Activated CD8-positive, alpha-beta T cell treated with anti-CD3 and anti-CD28 coated beads, Interleukin-2, amount 10 ng/mL, durations not matched to agents 7 days and 5 days (primary cell): ENCODE measurements around the gene TLR8. TPM values are rescaled to one million over a fixed set of nuclear protein-coding genes. Genes with fewer than 3 reads are reported as not detected.

Experiments used
- ATAC-seq: fragments of 150-1000 bp; cut with Tn5 transposase; one replicate; pipeline ENCODE4 v1.10.0; 2021; ENCODE audit warnings: moderate library complexity
- CTCF ChIA-PET: fragments of 350-600 bp; sonication (Branson Sonifier 250); formaldehyde crosslinking; loops from one replicate; lab custom pipeline; 2021; ENCODE audit warnings: antibody characterized with exemption; lab: Charles Lee
- POLR2A ChIA-PET: fragments of 350-600 bp; sonication (Branson Sonifier 250); formaldehyde crosslinking; loops from one replicate; lab custom pipeline; 2021; ENCODE audit warnings: antibody characterized with exemption; lab: Charles Lee
- DNase-seq: peaks from one replicate; pipeline ENCODE4 v3.0.0-alpha.2; 2020
- H3K27ac Mint-ChIP-seq: one replicate; pipeline ENCODE4 v1.8.0; 2021; ENCODE audit warnings: mild to moderate bottlenecking, mixed read lengths
- H3K27me3 Mint-ChIP-seq: one replicate; pipeline ENCODE4 v1.8.0; 2021; ENCODE audit warnings: low read depth, mixed read lengths
- H3K36me3 Mint-ChIP-seq: one replicate; pipeline ENCODE4 v1.8.0; 2021; ENCODE audit warnings: low read depth, mixed read lengths
- H3K4me1 Mint-ChIP-seq: one replicate; pipeline ENCODE4 v1.8.0; 2021; ENCODE audit warnings: low read depth, mixed read lengths
- H3K4me3 Mint-ChIP-seq: one replicate; pipeline ENCODE4 v1.8.0; 2021; ENCODE audit warnings: mild to moderate bottlenecking, mixed read lengths
- H3K9me3 Mint-ChIP-seq: one replicate; pipeline ENCODE4 v1.8.0; 2022; ENCODE audit warnings: mixed read lengths; ENCODE audit not compliant: insufficient read depth
- total RNA-seq, 2 experiments: library from RNA; stranded (reverse); gene quantifications; one replicate each; pipeline ENCODE4 v1.2.3, GENCODE V29; 2021

TLR8 gene
- total RNA-seq, result not detected

GRCh38 chrX:12906046-12906761 lies at the start of gene TLR8:
TLR8 (plus strand) TSS chrX:12906620; CDS start chrX:12906707, 87 bp downstream.
- CTCF ChIA-PET, result interaction anchor here (1.0 to 1.2 kb wide), 2 partner anchors 40 to 92 kb away, joined by 3 read pairs; no protein-coding TSS in a partner anchor
- Mint-ChIP-seq H3K36me3 (no peaks in the 10 kb centered on the region), H3K9me3 (no peaks in the 10 kb centered on the region), H3K27me3 (peaks cover 2% of the 10 kb centered on the region), H3K27ac (no peak within 1 kb of the TSS), H3K4me3 (no peak within 1 kb of the TSS), H3K4me1 (peaks cover 10% of the 10 kb centered on the region)
- DNase-seq (no peak), ATAC-seq (no peak)
- POLR2A ChIA-PET, result no interaction called here

DNA sequence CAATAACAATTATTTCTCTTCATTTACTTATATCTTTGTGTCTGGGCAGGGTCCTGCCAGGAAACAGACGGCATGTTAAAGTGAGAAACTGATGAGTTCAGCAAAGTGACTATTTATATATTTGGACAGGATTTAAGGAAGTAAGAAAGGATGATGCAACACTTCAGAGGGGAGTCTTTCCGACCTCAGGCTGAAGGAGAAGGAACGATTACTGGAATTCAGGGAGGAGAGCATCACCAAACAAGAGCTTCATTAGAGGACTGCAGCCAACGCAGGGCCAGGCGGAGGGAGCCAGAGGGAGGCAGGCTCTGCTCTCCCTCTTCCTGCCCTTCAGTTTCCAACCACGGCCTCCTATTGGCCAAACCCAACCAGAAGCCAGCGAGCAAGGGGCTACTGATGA lies 41.1 kb upstream of the TLR8 start:
- ATAC-seq, result no peak
- Mint-ChIP-seq H3K9me3 (no peaks in the 10 kb centered on the region), H3K27me3 (peaks cover 2% of the 10 kb centered on the region), H3K4me1 (peaks cover 10% of the 10 kb centered on the region), H3K4me3 (no peak overlapping the region), H3K36me3 (no peaks in the 10 kb centered on the region), H3K27ac (no peak overlapping the region)
- no peak for DNase-seq
- ChIA-PET CTCF (no interaction called here), POLR2A (no interaction called here)

- ATAC-seq, result no peak
- no peak within 1 kb of the TSS for H3K27ac Mint-ChIP-seq
- peaks cover 2% of the 10 kb centered on the region for H3K27me3 Mint-ChIP-seq
- POLR2A ChIA-PET, result no interaction called here
- H3K9me3 Mint-ChIP-seq, result no peaks in the 10 kb centered on the region
- no peaks in the 10 kb centered on the region for H3K36me3 Mint-ChIP-seq
- no peak within 1 kb of the TSS for H3K4me3 Mint-ChIP-seq
- DNase-seq, result no peak
- CTCF ChIA-PET, result no interaction called here
- H3K4me1 Mint-ChIP-seq, result peaks cover 10% of the 10 kb centered on the region
Observed at GRCh38 chrX:12866451-12867377, 39.7 kb upstream of the TLR8 start, which contains the start of gene TLR7. TLR7 (plus strand) TSS chrX:12867072; CDS start chrX:12867579, 507 bp downstream.

GRCh38 chrX:12867685-12868084 lies 38.7 kb upstream of the TLR8 start:
- ATAC-seq, result no peak
- Mint-ChIP-seq H3K4me3 (no peak overlapping the region), H3K36me3 (no peaks in the 10 kb centered on the region), H3K27me3 (peaks cover 2% of the 10 kb centered on the region), H3K9me3 (no peaks in the 10 kb centered on the region), H3K27ac (no peak overlapping the region), H3K4me1 (peaks cover 10% of the 10 kb centered on the region)
- ChIA-PET POLR2A (no interaction called here), CTCF (no interaction called here)
- no peak for DNase-seq

DNA sequence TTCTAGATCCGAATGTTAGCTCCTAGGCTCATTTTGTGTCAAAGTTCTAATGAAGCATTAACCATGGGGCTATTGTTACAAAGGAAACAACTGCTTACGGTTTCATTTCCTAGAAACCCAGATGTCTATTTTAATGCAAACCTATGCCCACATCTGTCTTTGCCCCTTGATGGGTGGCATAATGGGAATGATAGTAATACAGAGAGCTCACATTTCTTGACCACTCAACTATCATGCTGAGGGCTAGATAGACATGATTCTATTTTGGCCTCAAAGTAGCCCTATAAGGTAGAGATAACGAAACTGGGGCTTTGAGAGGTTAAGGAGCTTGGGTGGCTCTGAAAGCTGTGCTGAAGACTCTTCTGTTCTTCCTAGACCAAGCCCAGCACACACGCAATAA lies 37.7 kb upstream of the TLR8 start:
- Mint-ChIP-seq H3K9me3 (no peaks in the 10 kb centered on the region), H3K4me3 (no peak overlapping the region), H3K27ac (no peak overlapping the region), H3K4me1 (peaks cover 10% of the 10 kb centered on the region), H3K27me3 (peaks cover 2% of the 10 kb centered on the region), H3K36me3 (no peaks in the 10 kb centered on the region)
- ChIA-PET POLR2A (no interaction called here), CTCF (no interaction called here)
- ATAC-seq (no peak), DNase-seq (no peak)

- H3K4me1 Mint-ChIP-seq, result peaks cover 10% of the 10 kb centered on the region
- no peaks in the 10 kb centered on the region for H3K9me3 Mint-ChIP-seq
Observed at GRCh38 chrX:12871257-12871656, 35.2 kb upstream of the TLR8 start.

DNA sequence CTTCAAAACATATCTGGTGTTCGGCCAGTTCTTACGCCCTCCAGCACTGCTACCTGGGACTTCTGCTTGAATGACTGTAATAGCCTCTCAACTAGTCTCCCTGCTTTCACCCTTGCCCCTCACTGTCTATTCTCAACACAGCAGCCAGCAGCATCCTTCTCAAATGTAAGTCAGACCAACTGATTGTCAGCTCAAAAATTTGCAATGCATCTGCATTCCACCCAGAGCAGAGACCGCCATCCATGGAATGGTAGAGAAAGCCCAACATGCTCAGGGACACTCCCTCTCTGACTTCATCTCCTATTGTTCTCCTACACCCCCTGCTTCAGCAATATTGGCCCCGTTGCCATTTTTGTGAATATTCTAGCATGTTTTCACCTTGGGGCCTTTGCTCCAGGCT lies 33.7 kb upstream of the TLR8 start:
- ChIA-PET CTCF (no interaction called here), POLR2A (no interaction called here)
- Mint-ChIP-seq H3K27me3 (no peaks in the 10 kb centered on the region), H3K4me3 (no peak overlapping the region), H3K36me3 (no peaks in the 10 kb centered on the region), H3K4me1 (peaks cover 5% of the 10 kb centered on the region), H3K9me3 (no peaks in the 10 kb centered on the region), H3K27ac (no peak overlapping the region)
- no peak for DNase-seq
- no peak for ATAC-seq

More at GRCh38 chrX:12871257-12871656, 35.2 kb upstream of the TLR8 start:
- POLR2A ChIA-PET, result no interaction called here
- no peak for ATAC-seq
- H3K4me3 Mint-ChIP-seq, result no peak overlapping the region
- H3K27me3 Mint-ChIP-seq, result peaks cover 2% of the 10 kb centered on the region
- DNase-seq, result no peak
- H3K27ac Mint-ChIP-seq, result no peak overlapping the region
- CTCF ChIA-PET, result no interaction called here
- H3K36me3 Mint-ChIP-seq, result no peaks in the 10 kb centered on the region

DNA sequence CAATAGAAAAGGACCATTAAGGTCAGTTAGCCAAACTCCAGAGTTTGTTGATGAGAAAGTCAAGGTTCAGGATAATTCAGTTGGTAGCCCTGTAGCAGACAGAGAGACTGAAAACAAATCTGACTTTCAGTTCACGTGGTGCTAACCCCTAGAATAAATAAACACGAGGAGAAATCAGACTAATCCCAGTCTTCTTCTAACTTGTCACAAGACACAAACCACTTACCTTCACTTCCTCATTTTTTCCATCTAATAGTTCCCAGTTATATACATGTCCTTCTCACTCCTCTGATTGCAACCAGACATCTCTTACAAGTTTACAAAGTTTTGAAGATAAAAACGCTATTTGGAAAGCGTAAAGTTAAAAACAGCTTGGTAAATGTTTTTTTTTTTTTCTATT lies 31.8 kb upstream of the TLR8 start:
- Mint-ChIP-seq H3K4me3 (no peak overlapping the region), H3K4me1 (no peaks in the 10 kb centered on the region), H3K27ac (no peak overlapping the region), H3K27me3 (no peaks in the 10 kb centered on the region), H3K36me3 (no peaks in the 10 kb centered on the region), H3K9me3 (no peaks in the 10 kb centered on the region)
- ATAC-seq, result no peak
- POLR2A ChIA-PET, result no interaction called here
- CTCF ChIA-PET, result no interaction called here
- no peak for DNase-seq

DNA sequence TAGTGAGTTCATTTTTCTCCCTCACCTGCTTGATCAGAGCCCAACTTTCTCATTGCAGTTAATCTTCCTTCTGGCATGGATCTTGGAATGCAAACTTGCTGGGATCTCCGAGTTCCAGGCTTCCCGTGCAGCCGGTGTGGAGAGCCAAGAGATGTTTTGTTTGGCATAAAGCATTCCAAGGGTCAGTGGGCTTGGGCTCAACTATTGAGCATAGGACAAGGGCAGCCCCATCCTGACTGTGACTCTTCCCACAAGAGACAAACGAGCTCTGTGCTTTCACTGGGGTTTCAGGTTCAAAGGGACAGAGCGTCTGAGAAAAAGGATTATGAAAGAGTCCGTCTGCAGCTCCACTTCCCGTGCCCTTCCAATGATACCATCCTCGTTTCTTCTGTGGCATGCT lies 29.0 kb upstream of the TLR8 start:
- CTCF ChIA-PET, result interaction anchor here (1.6 kb wide), 1 partner anchor 16 kb away, joined by 3 read pairs; no protein-coding TSS in a partner anchor
- ATAC-seq, result no peak

GRCh38 chrX:12878536-12878935 lies 27.9 kb upstream of the TLR8 start:
- Mint-ChIP-seq H3K4me1 (no peaks in the 10 kb centered on the region), H3K27me3 (peaks cover 9% of the 10 kb centered on the region), H3K4me3 (no peak overlapping the region), H3K36me3 (no peaks in the 10 kb centered on the region), H3K9me3 (no peaks in the 10 kb centered on the region), H3K27ac (no peak overlapping the region)
- CTCF ChIA-PET, result no interaction called here
- no peak for ATAC-seq
- DNase-seq, result no peak
- POLR2A ChIA-PET, result no interaction called here

More for the DNA sequence above, 29.0 kb upstream of the TLR8 start:
- no peak for DNase-seq
- POLR2A ChIA-PET, result no interaction called here
- no peaks in the 10 kb centered on the region for H3K36me3 Mint-ChIP-seq
- H3K4me3 Mint-ChIP-seq, result no peak overlapping the region
- no peaks in the 10 kb centered on the region for H3K4me1 Mint-ChIP-seq
- H3K27me3 Mint-ChIP-seq, result peaks cover 5% of the 10 kb centered on the region
- no peak overlapping the region for H3K27ac Mint-ChIP-seq
- H3K9me3 Mint-ChIP-seq, result no peaks in the 10 kb centered on the region

- CTCF ChIA-PET, result no interaction called here
- H3K9me3 Mint-ChIP-seq, result no peaks in the 10 kb centered on the region
- H3K4me1 Mint-ChIP-seq, result no peaks in the 10 kb centered on the region
- DNase-seq, result no peak
- peaks cover 15% of the 10 kb centered on the region for H3K27me3 Mint-ChIP-seq
- H3K4me3 Mint-ChIP-seq, result no peak overlapping the region
- no peaks in the 10 kb centered on the region for H3K36me3 Mint-ChIP-seq
- no peak overlapping the region for H3K27ac Mint-ChIP-seq
- POLR2A ChIA-PET, result no interaction called here
- ATAC-seq, result no peak
Observed at GRCh38 chrX:12881914-12882313, 24.5 kb upstream of the TLR8 start.

GRCh38 chrX:12885508-12885907 lies 20.9 kb upstream of the TLR8 start:
- H3K36me3 Mint-ChIP-seq, result no peaks in the 10 kb centered on the region
- DNase-seq (no peak), ATAC-seq (no peak)
- no peak overlapping the region for H3K27ac Mint-ChIP-seq
- ChIA-PET POLR2A (no interaction called here), CTCF (no interaction called here)
- no peak overlapping the region for H3K4me3 Mint-ChIP-seq
- H3K9me3 Mint-ChIP-seq, result peaks cover 5% of the 10 kb centered on the region
- peaks cover 15% of the 10 kb centered on the region for H3K27me3 Mint-ChIP-seq
- peaks cover 20% of the 10 kb centered on the region for H3K4me1 Mint-ChIP-seq
